GM06990 (cell line): ENCODE results near the gene C2orf69.
A peak's percentile ranks its signal among the peaks of the same experiment; 100 is the strongest.

Experiments
- DNase-seq: peaks from one replicate; pipeline ENCODE4 v3.0.0-alpha.2; 2011; ENCODE audit not compliant: insufficient read length; ENCODE audit errors: extremely low read depth
- H3K27me3 ChIP-seq: replicated peaks from 2 replicates; pipeline ENCODE4 v1.6.0; 2011; ENCODE audit warnings: low read length; ENCODE audit not compliant: control insufficient read depth, insufficient read depth
- H3K36me3 ChIP-seq: 2 replicates; pipeline ENCODE4 v1.5.1; 2011; ENCODE audit warnings: low read length; ENCODE audit not compliant: control insufficient read depth, insufficient read depth
- H3K4me3 ChIP-seq: replicated peaks from 2 replicates; pipeline ENCODE4 v1.5.1; 2011; ENCODE audit warnings: low read depth, mild to moderate bottlenecking, control low read depth, low read length
- TF ChIP-seq, protein P1 (sequence below): IDR thresholded peaks from 2 replicates; pipeline ENCODE4 v1.5.1; 2011; ENCODE audit warnings: low read length, control low read depth, mild to moderate bottlenecking, inconsistent platforms; ENCODE audit not compliant: insufficient read depth, poor library complexity, severe bottlenecking

C2orf69 gene

DNA sequence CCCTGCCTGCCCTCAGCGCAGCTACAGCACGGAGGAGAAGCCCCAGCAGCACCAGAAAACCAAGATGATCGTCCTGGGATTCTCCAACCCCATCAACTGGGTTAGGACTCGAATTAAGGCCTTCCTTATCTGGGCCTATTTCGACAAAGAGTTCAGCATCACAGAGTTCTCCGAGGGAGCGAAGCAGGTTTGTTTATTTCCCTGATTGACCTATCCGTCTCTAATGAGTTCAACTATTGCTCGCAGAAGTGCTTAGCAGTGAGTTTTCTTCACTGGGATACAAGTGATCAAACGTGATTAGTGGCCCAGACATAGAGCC lies 44.9 kb downstream of the C2orf69 start:
- H3K4me3 ChIP-seq = peak overlapping the region; percentile 99
- peaks cover 3% of the 10 kb centered on the region for H3K36me3 ChIP-seq
- TF ChIP-seq, protein P1, sequence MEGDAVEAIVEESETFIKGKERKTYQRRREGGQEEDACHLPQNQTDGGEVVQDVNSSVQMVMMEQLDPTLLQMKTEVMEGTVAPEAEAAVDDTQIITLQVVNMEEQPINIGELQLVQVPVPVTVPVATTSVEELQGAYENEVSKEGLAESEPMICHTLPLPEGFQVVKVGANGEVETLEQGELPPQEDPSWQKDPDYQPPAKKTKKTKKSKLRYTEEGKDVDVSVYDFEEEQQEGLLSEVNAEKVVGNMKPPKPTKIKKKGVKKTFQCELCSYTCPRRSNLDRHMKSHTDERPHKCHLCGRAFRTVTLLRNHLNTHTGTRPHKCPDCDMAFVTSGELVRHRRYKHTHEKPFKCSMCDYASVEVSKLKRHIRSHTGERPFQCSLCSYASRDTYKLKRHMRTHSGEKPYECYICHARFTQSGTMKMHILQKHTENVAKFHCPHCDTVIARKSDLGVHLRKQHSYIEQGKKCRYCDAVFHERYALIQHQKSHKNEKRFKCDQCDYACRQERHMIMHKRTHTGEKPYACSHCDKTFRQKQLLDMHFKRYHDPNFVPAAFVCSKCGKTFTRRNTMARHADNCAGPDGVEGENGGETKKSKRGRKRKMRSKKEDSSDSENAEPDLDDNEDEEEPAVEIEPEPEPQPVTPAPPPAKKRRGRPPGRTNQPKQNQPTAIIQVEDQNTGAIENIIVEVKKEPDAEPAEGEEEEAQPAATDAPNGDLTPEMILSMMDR = no peak
- H3K27me3 ChIP-seq = no peaks in the 10 kb centered on the region
- no peak for DNase-seq

DNA sequence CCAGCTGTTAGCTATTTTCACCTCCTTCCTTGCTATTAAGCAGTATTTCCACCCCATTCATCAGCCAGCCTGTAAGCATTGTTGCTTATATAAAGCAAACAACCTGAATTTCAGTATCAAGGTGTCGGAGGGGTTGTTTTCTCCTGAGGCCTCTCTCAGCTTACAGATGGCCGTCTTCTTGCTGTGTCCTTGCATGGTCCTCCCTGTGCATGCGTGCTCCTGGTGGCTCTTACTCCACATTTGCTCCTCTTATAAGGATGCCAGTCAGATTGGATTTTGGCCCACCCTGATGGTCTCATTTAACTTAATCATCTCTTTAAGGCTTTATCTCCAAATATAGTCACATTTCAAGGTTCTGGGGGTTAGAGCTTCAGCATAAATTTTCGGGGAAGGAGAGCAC lies 46.9 kb downstream of the C2orf69 start:
- Histone ChIP-seq H3K4me3 (no peak overlapping the region), H3K36me3 (peaks cover 3% of the 10 kb centered on the region), H3K27me3 (no peaks in the 10 kb centered on the region)
- TF ChIP-seq, protein P1 = no peak
- DNase-seq = no peak

DNA sequence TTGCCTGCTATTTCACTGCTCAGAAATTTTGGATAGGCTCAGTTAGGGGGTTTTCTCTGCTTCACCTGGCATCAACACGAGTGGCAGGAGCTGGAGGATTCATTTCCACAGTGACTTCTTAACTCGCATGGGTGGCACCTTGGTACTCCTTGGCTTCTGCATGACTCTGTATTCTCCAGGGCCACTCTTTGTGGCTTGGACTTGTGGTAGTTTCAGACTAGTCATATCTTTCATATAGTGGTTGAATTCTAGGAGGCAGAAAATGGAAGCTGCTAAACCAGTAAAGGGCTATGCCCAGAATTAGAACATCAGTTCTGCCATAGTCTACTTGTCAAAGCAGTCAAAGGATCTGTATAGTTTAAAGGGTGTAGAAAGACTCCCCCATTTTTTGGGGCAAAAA lies 51.1 kb downstream of the C2orf69 start:
- TF ChIP-seq, protein P1 = no peak
- Histone ChIP-seq H3K4me3 (no peak overlapping the region), H3K27me3 (no peaks in the 10 kb centered on the region), H3K36me3 (peaks cover 3% of the 10 kb centered on the region)
- no peak for DNase-seq

DNA sequence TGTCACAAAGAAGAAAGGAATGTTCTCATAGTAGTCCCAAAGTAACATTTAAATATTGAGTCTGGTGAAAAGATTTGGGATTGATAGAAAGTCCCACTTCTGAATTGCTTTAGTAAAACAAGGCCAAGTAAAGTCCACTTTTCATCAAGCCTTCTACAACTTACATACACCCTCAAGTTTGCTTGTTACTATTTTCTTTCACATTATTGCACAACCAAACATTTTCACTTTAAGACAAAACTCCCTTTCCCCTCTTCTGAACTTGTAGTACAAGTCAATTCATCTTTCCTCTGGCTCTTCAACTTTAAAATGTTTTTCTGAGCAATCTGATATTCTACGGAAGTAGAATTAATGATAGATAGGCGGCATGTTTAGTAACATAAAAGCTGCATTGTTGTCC lies 55.3 kb downstream of the C2orf69 start:
- Histone ChIP-seq H3K36me3 (no peaks in the 10 kb centered on the region; the same call in 1 of the 2 replicates), H3K27me3 (no peaks in the 10 kb centered on the region), H3K4me3 (no peak overlapping the region)
- TF ChIP-seq, protein P1 = no peak
- DNase-seq = no peak

DNA sequence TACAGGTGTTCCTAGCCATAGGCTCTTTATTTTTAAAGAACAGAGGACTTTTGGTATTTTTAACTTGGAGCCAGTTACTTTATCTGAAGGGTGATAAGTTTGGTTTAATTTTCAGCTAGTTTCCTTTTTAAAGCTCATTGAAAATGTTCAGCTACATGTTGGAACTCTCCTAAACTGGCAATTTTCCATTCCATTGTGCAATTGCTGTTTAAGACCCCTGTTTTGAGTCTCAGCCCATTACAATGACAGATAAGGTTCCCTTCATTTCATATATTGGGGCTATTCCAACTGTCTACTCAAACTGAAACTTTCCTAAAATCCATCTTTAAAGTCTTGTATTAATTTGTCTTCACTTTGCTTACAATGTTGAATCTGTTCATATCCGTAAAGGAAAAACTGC lies 55.9 kb downstream of the C2orf69 start:
- Histone ChIP-seq H3K4me3 (no peak overlapping the region), H3K27me3 (no peaks in the 10 kb centered on the region), H3K36me3 (no peaks in the 10 kb centered on the region; the same call in 1 of the 2 replicates)
- TF ChIP-seq, protein P1 = no peak
- no peak for DNase-seq

DNA sequence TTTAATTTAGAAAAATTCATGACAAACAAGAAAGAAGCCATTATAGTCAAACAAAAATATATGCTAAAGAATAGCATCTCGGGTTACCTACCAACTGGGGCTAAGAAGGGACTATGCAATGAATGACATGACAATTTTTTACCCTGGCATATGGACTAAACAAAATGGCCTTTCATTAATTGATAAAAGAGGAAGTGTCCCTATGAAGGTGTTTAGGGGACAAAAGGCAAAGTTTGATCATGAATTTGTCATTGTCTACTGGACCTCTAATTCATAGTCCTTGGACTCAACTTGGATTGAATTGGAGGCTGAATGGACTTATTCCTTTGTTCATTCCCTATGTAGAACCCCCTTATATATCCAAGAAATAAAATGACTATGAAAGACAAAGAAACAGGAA lies 57.0 kb downstream of the C2orf69 start:
- no peaks in the 10 kb centered on the region; the same call in 1 of the 2 replicates for H3K36me3 ChIP-seq
- no peaks in the 10 kb centered on the region for H3K27me3 ChIP-seq
- no peak overlapping the region for H3K4me3 ChIP-seq
- no peak for DNase-seq
- TF ChIP-seq, protein P1 = no peak
